Measurements from ENCODE around the gene GPR50.

The GPR50 gene

DNA sequence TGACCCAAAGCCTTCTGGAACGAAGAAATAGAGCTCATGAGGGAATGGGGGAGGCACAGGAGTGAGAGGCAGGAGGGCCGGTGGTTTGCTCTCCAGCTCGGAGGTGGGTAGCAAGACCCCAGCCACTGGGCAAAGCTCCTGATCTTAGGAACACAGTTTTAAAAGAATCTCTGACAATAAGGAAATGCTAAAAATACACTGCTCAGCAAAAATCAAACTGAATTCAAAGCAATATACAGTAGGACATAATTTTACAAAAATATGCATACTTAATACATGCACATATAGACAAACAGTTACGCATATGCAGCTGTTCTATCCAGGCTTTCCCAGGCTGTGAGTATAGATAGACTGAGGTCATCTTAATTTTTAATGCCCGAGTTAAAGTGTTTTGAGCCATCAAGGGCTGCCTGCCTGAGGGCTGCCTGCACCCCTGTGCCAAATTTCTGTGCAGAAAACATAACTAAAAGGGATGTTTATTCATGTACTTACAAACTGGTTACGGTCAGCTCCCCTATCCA lies 6.9 kb downstream of the GPR50 start:
- Mint-ChIP-seq H3K4me1 (peaks cover 11% of the 10 kb centered on the region), H3K4me3 (no peak overlapping the region), H3K27ac (no peak overlapping the region), H3K9me3 (no peaks in the 10 kb centered on the region), H3K36me3 (no peaks in the 10 kb centered on the region)
- DNase-seq (ENCODE audit: low spot score in 2 of 2) (no peak), ATAC-seq (no peak)

DNA sequence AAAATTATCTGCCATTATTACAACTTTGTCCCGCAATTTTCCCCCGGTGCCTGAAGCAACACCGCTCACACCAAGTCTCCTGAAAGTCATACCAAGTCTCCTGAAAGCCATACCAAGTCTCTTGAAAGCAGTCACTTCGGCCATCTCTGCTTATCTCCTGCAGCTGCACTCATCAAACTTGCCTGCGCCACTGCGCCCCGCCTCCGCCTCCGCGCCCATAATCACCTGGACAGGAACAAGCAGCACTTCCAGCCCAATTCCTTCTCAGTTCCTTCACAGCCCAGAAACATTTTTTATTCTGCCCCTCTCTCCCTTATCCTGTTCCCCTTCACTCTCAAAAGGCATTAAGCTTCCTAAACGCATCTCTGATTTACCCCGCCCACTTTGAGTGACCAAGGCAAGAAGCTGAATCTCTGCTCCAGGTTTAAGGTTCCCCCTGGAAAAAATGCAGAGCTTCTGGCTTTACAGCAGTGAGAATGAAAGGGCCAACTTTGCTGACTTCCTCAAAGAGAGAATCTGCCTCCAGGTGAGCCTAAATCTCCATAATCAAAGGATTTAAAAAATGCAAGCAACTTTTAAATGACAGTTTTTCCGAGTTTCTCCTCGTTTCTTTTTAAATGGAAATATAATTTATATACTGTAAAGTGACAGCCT lies 7.7 kb downstream of the GPR50 start:
- Mint-ChIP-seq H3K4me1 (peaks cover 6% of the 10 kb centered on the region), H3K9me3 (no peaks in the 10 kb centered on the region), H3K36me3 (no peaks in the 10 kb centered on the region), H3K27ac (no peak overlapping the region), H3K4me3 (no peak overlapping the region)
- DNase-seq (ENCODE audit: low spot score in 2 of 2): no peak
- ATAC-seq: no peak

DNA sequence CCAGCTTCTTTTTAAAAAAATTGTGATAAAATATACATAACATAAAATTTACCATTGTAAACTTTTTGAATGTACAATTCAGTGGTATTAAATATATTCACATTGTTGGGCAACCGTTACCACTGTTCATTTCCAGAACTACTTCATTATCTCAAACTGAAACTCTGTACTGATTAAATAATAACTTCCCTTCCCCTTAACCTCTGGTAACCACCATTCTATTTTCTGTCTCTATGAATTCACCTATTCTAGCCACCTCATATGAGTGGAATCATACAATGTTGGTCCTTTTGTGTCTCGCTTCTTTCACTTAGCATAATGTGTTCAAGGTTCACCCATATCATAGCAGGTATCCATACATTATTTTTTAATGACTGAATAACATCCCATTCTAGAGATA lies 8.3 kb downstream of the GPR50 start:
- H3K4me1 Mint-ChIP-seq: peaks cover 6% of the 10 kb centered on the region
- H3K36me3 Mint-ChIP-seq: no peaks in the 10 kb centered on the region
- DNase-seq (ENCODE audit: low spot score in 2 of 2) (no peak), ATAC-seq (no peak)
- H3K9me3 Mint-ChIP-seq: no peaks in the 10 kb centered on the region
- no peak overlapping the region for H3K27ac Mint-ChIP-seq
- H3K4me3 Mint-ChIP-seq: no peak overlapping the region

DNA sequence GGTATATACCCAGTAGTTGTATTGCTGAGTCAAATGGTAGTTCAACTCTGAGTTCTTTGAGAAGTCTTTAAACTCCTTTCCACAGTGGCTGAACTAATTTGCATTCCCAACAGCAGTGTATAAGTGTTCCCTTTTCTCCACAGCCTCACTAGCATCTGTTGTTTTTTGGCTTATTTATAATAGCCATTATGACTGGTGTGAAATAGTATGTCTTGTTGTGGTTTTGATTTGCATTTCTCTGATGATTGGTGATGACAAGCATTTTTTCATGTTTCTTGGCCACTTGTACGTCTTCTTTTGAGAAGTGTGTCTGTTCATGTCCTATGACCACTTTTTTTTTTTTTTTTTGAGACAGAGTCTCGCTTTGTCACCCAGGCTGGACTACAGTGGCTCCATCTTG lies 30.5 kb downstream of the GPR50 start:
- Mint-ChIP-seq H3K36me3 (no peaks in the 10 kb centered on the region), H3K27ac (no peak overlapping the region), H3K9me3 (no peaks in the 10 kb centered on the region), H3K4me3 (no peak overlapping the region), H3K4me1 (no peaks in the 10 kb centered on the region)
- no peak for ATAC-seq
- no peak for DNase-seq (ENCODE audit: low spot score in 2 of 2)

DNA sequence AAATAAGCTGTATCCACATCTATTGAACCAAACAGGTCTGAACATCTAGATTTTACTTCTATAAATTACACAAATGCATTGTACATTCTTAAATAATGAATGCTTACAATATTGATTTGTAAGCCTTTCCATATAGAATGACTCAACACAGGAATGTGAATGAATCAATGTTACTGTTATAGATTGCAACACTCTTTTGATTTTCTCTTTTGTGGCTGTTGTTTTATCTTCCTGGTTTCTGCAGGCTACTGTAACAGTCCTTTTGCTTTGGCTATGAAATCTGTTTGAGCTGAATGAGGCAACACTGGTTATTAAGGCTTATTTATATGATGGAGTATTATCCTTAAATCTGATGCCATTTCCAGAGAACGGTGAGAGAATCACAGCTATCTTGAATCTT lies 49.5 kb downstream of the GPR50 start:
- no peak for DNase-seq (ENCODE audit: low spot score in 2 of 2)
- Mint-ChIP-seq H3K36me3 (no peaks in the 10 kb centered on the region), H3K9me3 (no peaks in the 10 kb centered on the region)

DNA sequence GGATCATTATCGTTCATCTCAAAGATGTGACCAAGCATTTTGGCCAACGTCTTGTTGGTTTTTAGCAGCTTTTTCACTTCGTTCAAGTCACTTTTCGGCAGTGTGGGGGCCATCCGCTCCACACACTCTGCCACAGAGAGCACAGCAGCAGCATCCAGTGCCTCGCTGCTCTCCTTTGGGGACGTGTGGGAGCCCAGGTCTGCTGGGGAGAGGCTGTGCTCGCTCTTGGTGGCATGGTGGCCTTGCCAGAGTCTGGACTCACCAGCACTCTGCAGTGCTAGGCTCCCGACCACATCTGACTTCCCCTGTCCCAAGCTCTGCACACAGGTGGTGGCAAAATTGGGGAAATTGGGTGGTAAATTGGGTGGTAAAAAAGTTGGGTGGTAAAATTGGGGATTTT lies 50.6 kb downstream of the GPR50 start:
- no peaks in the 10 kb centered on the region for H3K36me3 Mint-ChIP-seq
- H3K4me1 Mint-ChIP-seq: no peaks in the 10 kb centered on the region
- ATAC-seq: no peak
- no peak overlapping the region for H3K27ac Mint-ChIP-seq
- no peaks in the 10 kb centered on the region for H3K9me3 Mint-ChIP-seq
- no peak for DNase-seq (ENCODE audit: low spot score in 2 of 2)
- no peak overlapping the region for H3K4me3 Mint-ChIP-seq

More for the DNA sequence above, 49.5 kb downstream of the GPR50 start:
- Mint-ChIP-seq H3K4me1 (no peaks in the 10 kb centered on the region), H3K27ac (no peak overlapping the region), H3K4me3 (no peak overlapping the region)
- ATAC-seq: no peak

DNA sequence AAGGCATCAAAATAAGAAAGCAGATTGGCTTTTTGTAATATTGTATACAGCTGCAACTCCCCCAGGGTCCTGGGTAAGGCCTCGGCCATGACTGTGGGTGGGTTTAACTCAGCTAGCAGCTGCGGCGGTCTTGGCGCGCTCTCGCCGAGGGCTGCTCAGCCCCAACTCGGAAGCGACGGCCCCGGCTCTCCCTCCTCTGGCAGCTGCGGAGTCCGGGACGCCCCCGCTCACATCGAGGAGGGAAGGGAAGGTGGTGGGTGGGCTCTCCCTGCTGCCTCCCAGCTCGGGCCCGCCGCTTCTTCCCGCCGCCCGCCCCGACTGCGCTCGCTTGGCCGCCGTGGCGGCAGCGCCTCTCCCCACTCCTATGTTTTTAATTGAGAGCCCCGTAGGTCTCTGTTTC lies 51.2 kb downstream of the GPR50 start:
- no peaks in the 10 kb centered on the region for H3K9me3 Mint-ChIP-seq
- ATAC-seq: no peak

DNA sequence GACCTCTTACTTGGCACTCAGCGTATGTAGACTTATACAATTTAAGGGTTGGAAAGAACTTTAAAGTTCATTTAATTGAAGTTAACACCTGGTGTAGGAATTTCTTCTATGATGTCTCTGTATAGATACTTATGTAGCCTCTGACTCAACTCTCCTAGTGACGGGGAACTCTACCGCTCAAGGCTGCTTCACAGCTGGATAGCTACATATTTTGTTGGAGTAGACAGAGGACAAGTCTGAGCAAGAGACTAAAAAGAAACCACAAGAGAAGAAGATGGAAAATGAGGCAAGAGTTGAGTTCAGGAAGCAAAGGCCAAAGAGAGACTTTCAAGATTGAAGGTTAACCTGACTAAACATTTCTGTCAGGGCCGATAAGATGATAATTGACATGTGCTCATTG lies 52.6 kb downstream of the GPR50 start:
- H3K4me1 Mint-ChIP-seq: no peaks in the 10 kb centered on the region
- H3K27ac Mint-ChIP-seq: no peak overlapping the region
- ATAC-seq: no peak
- H3K4me3 Mint-ChIP-seq: no peak overlapping the region
- H3K36me3 Mint-ChIP-seq: no peaks in the 10 kb centered on the region
- H3K9me3 Mint-ChIP-seq: no peaks in the 10 kb centered on the region
- DNase-seq (ENCODE audit: low spot score in 2 of 2): no peak

More for the DNA sequence above, 51.2 kb downstream of the GPR50 start:
- H3K4me1 Mint-ChIP-seq: no peaks in the 10 kb centered on the region
- H3K27ac Mint-ChIP-seq: no peak overlapping the region
- DNase-seq (ENCODE audit: low spot score in 2 of 2): no peak
- no peak overlapping the region for H3K4me3 Mint-ChIP-seq
- no peaks in the 10 kb centered on the region for H3K36me3 Mint-ChIP-seq
